GM12878 (cell line): ENCODE measurements around the gene ANKRD65. TPM values are rescaled to one million over a fixed set of nuclear protein-coding genes. Genes with fewer than 3 reads are reported as not detected.

Source experiments
- ATAC-seq: fragments of 200-7000 bp; cut with Tn5 transposase; 3 replicates; pipeline ENCODE4 v1.9.1; 2020; ENCODE audit warnings: mild to moderate bottlenecking, moderate library complexity
- BruUV-seq: library from RNA; stranded (reverse); fragments of 400-500 nt; replicated peaks from 2 replicates; lab custom pipeline; 2021; lab: Mats Ljungman, UMichigan
- CTCF ChIA-PET: fragments of 300-600 bp; sonication (Branson Sonifier 250); formaldehyde crosslinking; extraction: SDS; loops from one replicate; lab custom pipeline; 2021; ENCODE audit warnings: inconsistent platforms; lab: Yijun Ruan, JAX
- POLR2A ChIA-PET: fragments of 350-600 bp; formaldehyde crosslinking; extraction: SDS; loops from one replicate; lab custom pipeline; 2021; ENCODE audit warnings: inconsistent platforms; lab: Charles Lee
- RAD21 ChIA-PET: fragments of 300-600 bp; sonication (Branson Sonifier 250); formaldehyde crosslinking; loops from one replicate; lab custom pipeline; 2023; ENCODE audit warnings: antibody characterized with exemption; ENCODE audit not compliant: unreplicated experiment; lab: Charles Lee
- SMC1A ChIA-PET: fragments of 300-600 bp; sonication (Branson Sonifier 250); formaldehyde crosslinking; loops from one replicate; lab custom pipeline; 2023; ENCODE audit not compliant: unreplicated experiment, uncharacterized antibody; lab: Charles Lee
- DNase-seq: peaks from one replicate; pipeline ENCODE4 v3.0.0-alpha.2; 2011; ENCODE audit warnings: low read depth, low spot score
- FAIRE-seq: peaks from 3 replicates; lab custom pipeline; 2011; peaks lifted over from hg19 to GRCh38; lab: Jason Lieb, UNC
- H2AFZ ChIP-seq: 2 replicates; pipeline ENCODE4 v1.6.0; 2011; ENCODE audit warnings: low read depth, low read length, control low read depth; ENCODE audit not compliant: control insufficient read depth
- H3K27ac ChIP-seq: 2 replicates; pipeline ENCODE4 v1.5.1; 2011; ENCODE audit warnings: control low read depth; ENCODE audit not compliant: control insufficient read depth, insufficient read depth
- H3K27me3 ChIP-seq, 2 experiments: replicated peaks in 1 of 2; 2 replicates each; pipeline versions ENCODE4 v1.6.0 to v1.6.1; 2011; ENCODE audit warnings: low read length in 1 of 2; ENCODE audit not compliant: control insufficient read depth in 2 of 2, insufficient read depth in 2 of 2
- H3K36me3 ChIP-seq, 2 experiments: 2 replicates each; pipeline ENCODE4 v1.5.1; 2011; ENCODE audit warnings: low read length in 1 of 2; ENCODE audit not compliant: control insufficient read depth in 2 of 2, insufficient read depth in 2 of 2
- H3K4me1 ChIP-seq: 2 replicates; pipeline ENCODE4 v1.6.1; 2011; ENCODE audit warnings: mild to moderate bottlenecking, low read length, moderate library complexity, mixed read lengths; ENCODE audit not compliant: control insufficient read depth, insufficient read depth
- H3K4me2 ChIP-seq: 2 replicates; pipeline ENCODE4 v1.6.0; 2011; ENCODE audit warnings: control low read depth; ENCODE audit not compliant: control insufficient read depth, insufficient read depth
- H3K4me3 ChIP-seq: fragments of 200-600 bp; sonication (generic); 2 replicates; pipeline ENCODE4 v1.5.1; 2016
- H3K79me2 ChIP-seq: 2 replicates; pipeline ENCODE4 v1.6.0; 2011; ENCODE audit warnings: low read length; ENCODE audit not compliant: control insufficient read depth, insufficient read depth
- H3K9ac ChIP-seq: 2 replicates; pipeline ENCODE4 v1.8.0; 2011; ENCODE audit warnings: low read length, control low read depth, mixed read lengths; ENCODE audit not compliant: control insufficient read depth, insufficient read depth
- H3K9me3 ChIP-seq: replicated peaks from 3 replicates; pipeline ENCODE4 v1.5.1; 2011; ENCODE audit warnings: mild to moderate bottlenecking, low read length; ENCODE audit not compliant: control insufficient read depth, insufficient read depth
- H4K20me1 ChIP-seq: 2 replicates; pipeline ENCODE4 v1.6.0; 2011; ENCODE audit not compliant: control insufficient read depth, insufficient read depth
- CEBPB ChIP-seq, 2 experiments: fragments of 150-350 bp in 1 of 2; IDR thresholded peaks; 2 replicates each; pipeline ENCODE4 v1.6.1; 2012 to 2014; ENCODE audit warnings: low read depth in 2 of 2, low read length in 2 of 2, borderline replicate concordance in 1 of 2, inconsistent platforms in 1 of 2
- ETV6 ChIP-seq, 2 experiments: fragments of 450-650 bp in 1 of 2; IDR thresholded peaks in 1 of 2; conservative IDR thresholded peaks in 1 of 2; 2 replicates each; pipeline ENCODE4 v1.6.1; 2014; ENCODE audit warnings: antibody characterized with exemption in 1 of 2, borderline replicate concordance in 1 of 2, low read depth in 1 of 2, mild to moderate bottlenecking in 1 of 2, moderate library complexity in 1 of 2
- MEF2A ChIP-seq: IDR thresholded peaks from 2 replicates; pipeline ENCODE4 v1.6.1; 2011; ENCODE audit warnings: low read depth, mild to moderate bottlenecking, low read length, moderate library complexity; ENCODE audit not compliant: insufficient read depth
- MYC ChIP-seq: IDR thresholded peaks from 2 replicates; pipeline ENCODE4 v1.6.1; 2011; ENCODE audit warnings: mild to moderate bottlenecking, low read length, moderate library complexity, inconsistent platforms; ENCODE audit not compliant: insufficient read depth, insufficient replicate concordance, insufficient read length, severe bottlenecking
- NFIC ChIP-seq: IDR thresholded peaks from 2 replicates; pipeline ENCODE4 v1.6.1; 2012; ENCODE audit warnings: low read depth, mild to moderate bottlenecking, inconsistent platforms, low read length, moderate library complexity
- POLR2AphosphoS5 ChIP-seq: IDR thresholded peaks from 2 replicates; pipeline ENCODE4 v1.6.1; 2011; ENCODE audit warnings: mild to moderate bottlenecking, low read length, inconsistent platforms
- RAD51 ChIP-seq: fragments of 450-650 bp; IDR thresholded peaks from 2 replicates; pipeline ENCODE4 v1.6.1; 2016; ENCODE audit warnings: moderate library complexity, mild to moderate bottlenecking, inconsistent platforms
- RBBP5 ChIP-seq: fragments of 200-600 bp; sonication (generic); conservative IDR thresholded peaks from 2 replicates; pipeline ENCODE4 v1.6.1; 2016
- RFX5 ChIP-seq: IDR thresholded peaks from 2 replicates; pipeline ENCODE4 v1.6.1; 2011; ENCODE audit warnings: low read depth, low read length, improper control_type of control experiment
- SMAD5 ChIP-seq: IDR thresholded peaks from 2 replicates; pipeline ENCODE4 v1.6.1; 2016; ENCODE audit warnings: antibody characterized with exemption, low read depth
- SRF ChIP-seq, 2 experiments: IDR thresholded peaks; 2 replicates each; pipeline ENCODE4 v1.6.1; 2011; ENCODE audit warnings: low read depth in 2 of 2, low read length in 2 of 2, mild to moderate bottlenecking in 1 of 2, moderate library complexity in 1 of 2
- TAF1 ChIP-seq: IDR thresholded peaks from 2 replicates; pipeline ENCODE4 v1.6.1; 2011; ENCODE audit warnings: mild to moderate bottlenecking, low read depth, low read length, borderline replicate concordance
- TCF3 ChIP-seq: IDR thresholded peaks from 2 replicates; pipeline ENCODE4 v1.6.1; 2012; ENCODE audit warnings: low read depth, mild to moderate bottlenecking, low read length, borderline replicate concordance; ENCODE audit not compliant: insufficient read depth
- WGBS: methylation state at CpG from one replicate; pipeline ENCODE4 v1.1.6; 2016; ENCODE audit warnings: low lambda C conversion rate; ENCODE audit not compliant: insufficient replicate concordance, insufficient coverage; ENCODE audit errors: missing lambda C conversion rate; 5-methylcytosine and 5-hydroxymethylcytosine counted together
- in situ Hi-C: fragments of 300-500 bp; cut with MboI; formaldehyde crosslinking; loops from 9 replicates; pipeline ENCODE4 v1.14.3; 2018; ENCODE audit warnings: mixed read lengths
- intact Hi-C: fragments of 100-400 bp; cut with micrococcal nuclease; formaldehyde crosslinking; loops from one replicate; pipeline ENCODE4 v1.14.2; 2022; ENCODE audit not compliant: unreplicated experiment
- polyA plus RNA-seq, 11 experiments: library from polyadenylated mRNA; depleted of rRNA in 4 of 11; unstranded in 6 of 11; stranded (reverse) in 5 of 11; fragments of >200 nt; fragmentation: Nextera tagmentation in 4 of 11; fragmentation: Illumina TruSeq in 1 of 11; extraction: Ambion mirVana in 4 of 11; extraction: Trizol in 1 of 11; gene quantifications; 1 replicate in 1 of 11; 2 replicates in 10 of 11; pipeline versions ENCODE4 v1.2.1 to v1.2.3, GENCODE V29; 2011 to 2016; ENCODE audit warnings: inconsistent platforms in 2 of 11, missing spikeins in 2 of 11, low read depth in 1 of 11
- total RNA-seq, 4 experiments: library from RNA; depleted of rRNA in 3 of 4; stranded (reverse); fragments of >200 nt in 3 of 4; fragmentation: Illumina TruSeq in 1 of 4; extraction: Trizol in 1 of 4; gene quantifications; 2 replicates each; pipeline versions ENCODE4 v1.2.1 to v1.2.3, GENCODE V29; 2013 to 2021
- TF ChIP-seq, protein P1 (sequence below): IDR thresholded peaks from 2 replicates; pipeline ENCODE4 v1.6.1; 2012; ENCODE audit warnings: low read length, inconsistent platforms
- TF ChIP-seq, protein P2 (sequence below): fragments of 450-650 bp; formaldehyde crosslinking; IDR thresholded peaks from 2 replicates; pipeline ENCODE4 v1.5.0; 2022; ENCODE audit warnings: mild to moderate bottlenecking, missing genetic modification characterization
- TF ChIP-seq, protein P3 (sequence below): fragments of 450-650 bp; IDR thresholded peaks from 2 replicates; pipeline ENCODE4 v1.6.1; 2017; ENCODE audit warnings: borderline replicate concordance
- TF ChIP-seq, protein P4 (sequence below): IDR thresholded peaks from 2 replicates; pipeline ENCODE4 v1.6.1; 2011; ENCODE audit warnings: borderline replicate concordance, low read depth, mild to moderate bottlenecking, moderate library complexity, low read length; ENCODE audit not compliant: insufficient read depth, poor library complexity, severe bottlenecking

The ANKRD65 gene
- total and polyA plus RNA-seq, 10 of the 15 experiments (the other 5 are each of a cell fraction or from before 2014, with no cell fraction given) = 0.05 to 2.8 (median 0.37) TPM

DNA sequence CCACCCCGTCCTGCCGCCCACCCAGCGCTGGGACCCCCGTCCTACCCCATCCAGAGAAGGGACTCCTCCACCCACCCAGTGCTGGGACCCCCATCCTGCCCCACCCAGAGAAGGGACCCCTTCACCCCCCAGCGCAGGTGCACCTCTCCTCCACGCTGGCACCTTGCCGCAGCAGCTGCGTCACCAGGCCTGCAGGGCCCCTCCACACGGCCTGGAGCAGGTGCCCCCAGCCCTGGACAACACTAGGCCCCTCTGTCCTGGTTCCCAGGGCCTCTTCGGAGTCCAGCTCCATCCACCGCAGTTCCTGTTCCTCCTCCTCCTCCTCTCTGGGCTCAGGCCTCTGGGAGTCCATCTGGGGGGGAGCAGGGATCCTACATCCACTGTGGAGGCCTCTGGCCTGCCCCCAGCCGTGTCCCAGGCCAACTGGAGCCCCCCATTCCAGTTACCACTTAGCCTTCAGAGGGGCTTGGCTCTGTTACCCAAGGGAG lies 378 bp downstream of the ANKRD65 start:
- DNase-seq (no peak), ATAC-seq (no peak)
- no peak overlapping the region for H3K4me2 ChIP-seq

More for the DNA sequence above, 378 bp downstream of the ANKRD65 start:
- Histone ChIP-seq H3K9me3 (no peaks in the 10 kb centered on the region), H3K36me3 (no peaks in the 10 kb centered on the region), H3K27ac (no peak overlapping the region), H3K79me2 (no peaks in the 10 kb centered on the region), H3K9ac (no peak overlapping the region), H3K4me1 (peaks cover 25% of the 10 kb centered on the region), H4K20me1 (no peaks in the 10 kb centered on the region), H3K4me3 (no peak overlapping the region), H2AFZ (no peak overlapping the region), H3K27me3 (no peaks in the 10 kb centered on the region)
- no peak for FAIRE-seq
- ChIA-PET POLR2A (interaction anchor here (2.2 kb wide), 1 partner anchor 12 kb away, joined by 9 read pairs; no protein-coding TSS in a partner anchor), RAD21 (no interaction called here), CTCF (no interaction called here), SMC1A (no interaction called here)
- intact Hi-C loops = no loop called here
- BruUV-seq = no TSS peak
- TF ChIP-seq RAD51 (no peak), RBBP5 (no peak), CEBPB (IDR thresholded peaks at IDR 0.05; ENCODE audit: borderline replicate concordance in 1 of 2, low read depth in 2 of 2, low read length in 2 of 2) (no peak), SMAD5 (no peak), RFX5 (no peak), MYC (no peak), NFIC (no peak), TAF1 (no peak), POLR2AphosphoS5 (no peak), SRF (IDR thresholded peaks at IDR 0.05; ENCODE audit: low read depth in 2 of 2, low read length in 2 of 2) (no peak), ETV6 (conservative IDR thresholded peaks at IDR 0.05 in 1 of 2, IDR thresholded peaks at IDR 0.05 in 1 of 2; ENCODE audit: borderline replicate concordance in 1 of 2, low read depth in 1 of 2) (no peak), MEF2A (no peak), TCF3 (no peak)
- TF ChIP-seq, protein P1, sequence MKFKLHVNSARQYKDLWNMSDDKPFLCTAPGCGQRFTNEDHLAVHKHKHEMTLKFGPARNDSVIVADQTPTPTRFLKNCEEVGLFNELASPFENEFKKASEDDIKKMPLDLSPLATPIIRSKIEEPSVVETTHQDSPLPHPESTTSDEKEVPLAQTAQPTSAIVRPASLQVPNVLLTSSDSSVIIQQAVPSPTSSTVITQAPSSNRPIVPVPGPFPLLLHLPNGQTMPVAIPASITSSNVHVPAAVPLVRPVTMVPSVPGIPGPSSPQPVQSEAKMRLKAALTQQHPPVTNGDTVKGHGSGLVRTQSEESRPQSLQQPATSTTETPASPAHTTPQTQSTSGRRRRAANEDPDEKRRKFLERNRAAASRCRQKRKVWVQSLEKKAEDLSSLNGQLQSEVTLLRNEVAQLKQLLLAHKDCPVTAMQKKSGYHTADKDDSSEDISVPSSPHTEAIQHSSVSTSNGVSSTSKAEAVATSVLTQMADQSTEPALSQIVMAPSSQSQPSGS = no peak
- TF ChIP-seq, protein P2, sequence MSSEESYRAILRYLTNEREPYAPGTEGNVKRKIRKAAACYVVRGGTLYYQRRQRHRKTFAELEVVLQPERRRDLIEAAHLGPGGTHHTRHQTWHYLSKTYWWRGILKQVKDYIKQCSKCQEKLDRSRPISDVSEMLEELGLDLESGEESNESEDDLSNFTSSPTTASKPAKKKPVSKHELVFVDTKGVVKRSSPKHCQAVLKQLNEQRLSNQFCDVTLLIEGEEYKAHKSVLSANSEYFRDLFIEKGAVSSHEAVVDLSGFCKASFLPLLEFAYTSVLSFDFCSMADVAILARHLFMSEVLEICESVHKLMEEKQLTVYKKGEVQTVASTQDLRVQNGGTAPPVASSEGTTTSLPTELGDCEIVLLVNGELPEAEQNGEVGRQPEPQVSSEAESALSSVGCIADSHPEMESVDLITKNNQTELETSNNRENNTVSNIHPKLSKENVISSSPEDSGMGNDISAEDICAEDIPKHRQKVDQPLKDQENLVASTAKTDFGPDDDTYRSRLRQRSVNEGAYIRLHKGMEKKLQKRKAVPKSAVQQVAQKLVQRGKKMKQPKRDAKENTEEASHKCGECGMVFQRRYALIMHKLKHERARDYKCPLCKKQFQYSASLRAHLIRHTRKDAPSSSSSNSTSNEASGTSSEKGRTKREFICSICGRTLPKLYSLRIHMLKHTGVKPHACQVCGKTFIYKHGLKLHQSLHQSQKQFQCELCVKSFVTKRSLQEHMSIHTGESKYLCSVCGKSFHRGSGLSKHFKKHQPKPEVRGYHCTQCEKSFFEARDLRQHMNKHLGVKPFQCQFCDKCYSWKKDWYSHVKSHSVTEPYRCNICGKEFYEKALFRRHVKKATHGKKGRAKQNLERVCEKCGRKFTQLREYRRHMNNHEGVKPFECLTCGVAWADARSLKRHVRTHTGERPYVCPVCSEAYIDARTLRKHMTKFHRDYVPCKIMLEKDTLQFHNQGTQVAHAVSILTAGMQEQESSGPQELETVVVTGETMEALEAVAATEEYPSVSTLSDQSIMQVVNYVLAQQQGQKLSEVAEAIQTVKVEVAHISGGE = no peak
- TF ChIP-seq, protein P3, sequence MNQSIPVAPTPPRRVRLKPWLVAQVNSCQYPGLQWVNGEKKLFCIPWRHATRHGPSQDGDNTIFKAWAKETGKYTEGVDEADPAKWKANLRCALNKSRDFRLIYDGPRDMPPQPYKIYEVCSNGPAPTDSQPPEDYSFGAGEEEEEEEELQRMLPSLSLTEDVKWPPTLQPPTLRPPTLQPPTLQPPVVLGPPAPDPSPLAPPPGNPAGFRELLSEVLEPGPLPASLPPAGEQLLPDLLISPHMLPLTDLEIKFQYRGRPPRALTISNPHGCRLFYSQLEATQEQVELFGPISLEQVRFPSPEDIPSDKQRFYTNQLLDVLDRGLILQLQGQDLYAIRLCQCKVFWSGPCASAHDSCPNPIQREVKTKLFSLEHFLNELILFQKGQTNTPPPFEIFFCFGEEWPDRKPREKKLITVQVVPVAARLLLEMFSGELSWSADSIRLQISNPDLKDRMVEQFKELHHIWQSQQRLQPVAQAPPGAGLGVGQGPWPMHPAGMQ = no peak
- TF ChIP-seq, protein P4, sequence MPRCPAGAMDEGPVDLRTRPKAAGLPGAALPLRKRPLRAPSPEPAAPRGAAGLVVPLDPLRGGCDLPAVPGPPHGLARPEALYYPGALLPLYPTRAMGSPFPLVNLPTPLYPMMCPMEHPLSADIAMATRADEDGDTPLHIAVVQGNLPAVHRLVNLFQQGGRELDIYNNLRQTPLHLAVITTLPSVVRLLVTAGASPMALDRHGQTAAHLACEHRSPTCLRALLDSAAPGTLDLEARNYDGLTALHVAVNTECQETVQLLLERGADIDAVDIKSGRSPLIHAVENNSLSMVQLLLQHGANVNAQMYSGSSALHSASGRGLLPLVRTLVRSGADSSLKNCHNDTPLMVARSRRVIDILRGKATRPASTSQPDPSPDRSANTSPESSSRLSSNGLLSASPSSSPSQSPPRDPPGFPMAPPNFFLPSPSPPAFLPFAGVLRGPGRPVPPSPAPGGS = no peak
- in situ Hi-C loops = no loop called here
- WGBS = 67% methylated on average over 6 of the region's 12 CpGs
